Keratinocyte (primary cell): ENCODE data around the gene TTYH2. TPM values are rescaled to one million over a fixed set of nuclear protein-coding genes. Genes with fewer than 3 reads are reported as not detected.

Experiments
- DNase-seq: peaks from one replicate; pipeline ENCODE4 v3.0.0-alpha.2; 2011; ENCODE audit warnings: low read depth, missing footprints, low spot score
- FAIRE-seq: peaks from 2 replicates; lab custom pipeline; 2011; peaks lifted over from hg19 to GRCh38; lab: Jason Lieb, UNC
- H2AFZ ChIP-seq: 2 replicates; pipeline ENCODE4 v1.6.0; 2012; ENCODE audit warnings: low read length, control low read depth, inconsistent platforms; ENCODE audit not compliant: control insufficient read depth
- H3K27ac ChIP-seq: 2 replicates; pipeline ENCODE4 v1.5.1; 2011; ENCODE audit warnings: low read length; ENCODE audit not compliant: control insufficient read depth, insufficient read depth
- H3K27me3 ChIP-seq: 3 replicates; pipeline ENCODE4 v1.6.0; 2011; ENCODE audit warnings: low read length; ENCODE audit not compliant: control insufficient read depth, insufficient read depth; ENCODE audit errors: extremely low read depth
- H3K36me3 ChIP-seq, 2 experiments: 2 replicates in 1 of 2; 3 replicates in 1 of 2; pipeline ENCODE4 v1.5.1; 2011; ENCODE audit warnings: low read length in 2 of 2, mild to moderate bottlenecking in 1 of 2; ENCODE audit not compliant: control insufficient read depth in 2 of 2, insufficient read depth in 2 of 2; ENCODE audit errors: extremely low read depth in 1 of 2
- H3K4me1 ChIP-seq: 3 replicates; pipeline ENCODE4 v1.5.1; 2011; ENCODE audit warnings: low read length; ENCODE audit not compliant: control insufficient read depth, insufficient read depth; ENCODE audit errors: extremely low read depth
- H3K4me2 ChIP-seq: 3 replicates; pipeline ENCODE4 v1.6.0; 2011; ENCODE audit warnings: low read depth, low read length; ENCODE audit not compliant: control insufficient read depth, insufficient read depth; ENCODE audit errors: extremely low read depth
- H3K4me3 ChIP-seq, 3 experiments: fragments of 200-600 bp in 1 of 3; sonication (generic) in 1 of 3; 2 replicates in 2 of 3; 3 replicates in 1 of 3; pipeline ENCODE4 v1.5.1; 2011 to 2016; ENCODE audit warnings: low read length in 3 of 3, mild to moderate bottlenecking in 3 of 3, control low read depth in 2 of 3, inconsistent platforms in 1 of 3, low read depth in 1 of 3, mixed read lengths in 1 of 3, mixed run types in 1 of 3, moderate library complexity in 1 of 3; ENCODE audit not compliant: control insufficient read depth in 2 of 3, insufficient read depth in 2 of 3; ENCODE audit errors: extremely low read depth in 1 of 3
- H3K79me2 ChIP-seq: 2 replicates; pipeline ENCODE4 v1.6.0; 2012; ENCODE audit warnings: low read length; ENCODE audit not compliant: control insufficient read depth, insufficient read depth
- H3K9ac ChIP-seq: 3 replicates; pipeline ENCODE4 v1.6.0; 2011; ENCODE audit warnings: low read length; ENCODE audit not compliant: control insufficient read depth, insufficient read depth; ENCODE audit errors: extremely low read depth
- H3K9me1 ChIP-seq: 3 replicates; pipeline ENCODE4 v1.6.0; 2011; ENCODE audit warnings: low read length; ENCODE audit not compliant: control insufficient read depth, insufficient read depth; ENCODE audit errors: extremely low read depth
- H3K9me3 ChIP-seq: 2 replicates; pipeline ENCODE4 v1.5.1; 2012; ENCODE audit warnings: low read depth, low read length; ENCODE audit not compliant: control insufficient read depth
- H4K20me1 ChIP-seq: 3 replicates; pipeline ENCODE4 v1.6.0; 2011; ENCODE audit warnings: low read length; ENCODE audit not compliant: control insufficient read depth, insufficient read depth; ENCODE audit errors: extremely low read depth
- EZH2 ChIP-seq: IDR thresholded peaks from one replicate; pipeline ENCODE4 v1.6.1; 2012; ENCODE audit warnings: inconsistent platforms, mild to moderate bottlenecking, low read length, moderate library complexity
- dilution Hi-C: fragments of 300-500 bp; cut with MboI; formaldehyde crosslinking; loops from one replicate; pipeline ENCODE4 v1.7.0; 2020; ENCODE audit warnings: low sequenced_read_pairs; ENCODE audit not compliant: extremely low pct_ligation_motif_present
- polyA plus RNA-seq, 5 experiments: library from polyadenylated mRNA; depleted of rRNA in 3 of 5; stranded (reverse) in 3 of 5; stranded (forward) in 1 of 5; unstranded in 1 of 5; fragments of >200 nt; gene quantifications; 1 replicate in 1 of 5; 2 replicates in 3 of 5; 3 replicates in 1 of 5; pipeline versions ENCODE4 v1.2.1 to v1.2.3, GENCODE V29; 2011 to 2012; ENCODE audit warnings: missing spikeins in 2 of 5, low read depth in 1 of 5, low replicate concordance in 1 of 5
- TF ChIP-seq, protein P1 (sequence below), 3 experiments: IDR thresholded peaks in 1 of 3; conservative IDR thresholded peaks in 1 of 3; optimal IDR thresholded peaks in 1 of 3; 2 replicates in 2 of 3; 3 replicates in 1 of 3; pipeline versions ENCODE3 to v1.5.1; 2011; ENCODE audit warnings: low read length in 3 of 3, mild to moderate bottlenecking in 3 of 3, moderate library complexity in 2 of 3, control low read depth in 1 of 3, inconsistent platforms in 1 of 3; ENCODE audit not compliant: insufficient read depth in 2 of 3; ENCODE audit errors: extremely low read depth in 1 of 3

The TTYH2 gene
- polyA plus RNA-seq, 1 donor (not counting 4 experiments of a cell fraction or from before 2014, with no cell fraction given), result 3.7 TPM

DNA sequence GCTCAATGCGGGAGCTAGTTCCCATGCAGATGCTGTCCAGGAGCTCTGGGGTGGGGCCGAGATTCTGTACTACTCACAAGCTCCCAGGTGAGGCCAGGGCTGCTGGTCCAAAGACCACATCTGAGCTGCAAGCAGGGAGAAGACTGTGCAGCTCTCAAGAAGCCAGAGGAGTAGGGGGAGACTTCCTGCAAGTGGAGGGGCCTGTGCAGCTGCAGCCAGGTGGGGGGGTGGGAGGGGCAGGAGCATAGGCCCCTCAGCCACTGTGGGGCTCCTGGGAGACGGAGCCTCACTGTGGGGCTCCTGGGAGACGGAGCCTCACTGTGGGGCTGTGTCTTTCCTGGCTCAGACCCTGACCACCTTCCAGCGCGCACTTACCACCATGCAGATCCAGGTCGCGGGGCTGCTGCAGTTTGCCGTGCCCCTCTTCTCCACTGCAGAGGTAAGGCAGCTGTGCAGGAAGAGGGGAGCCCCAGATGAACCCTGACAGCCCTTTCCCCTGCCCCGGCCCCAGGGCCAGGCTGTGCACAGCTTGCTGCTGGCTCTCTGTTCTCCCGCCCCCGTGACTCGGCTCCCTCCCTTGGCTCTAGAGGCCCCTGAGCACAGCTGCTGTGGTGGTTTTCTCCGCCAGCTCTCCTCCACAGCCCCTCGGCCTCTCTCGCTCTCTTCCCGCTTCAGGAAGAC is 36.4 kb downstream of the TTYH2 start:
- TF ChIP-seq, protein P1, sequence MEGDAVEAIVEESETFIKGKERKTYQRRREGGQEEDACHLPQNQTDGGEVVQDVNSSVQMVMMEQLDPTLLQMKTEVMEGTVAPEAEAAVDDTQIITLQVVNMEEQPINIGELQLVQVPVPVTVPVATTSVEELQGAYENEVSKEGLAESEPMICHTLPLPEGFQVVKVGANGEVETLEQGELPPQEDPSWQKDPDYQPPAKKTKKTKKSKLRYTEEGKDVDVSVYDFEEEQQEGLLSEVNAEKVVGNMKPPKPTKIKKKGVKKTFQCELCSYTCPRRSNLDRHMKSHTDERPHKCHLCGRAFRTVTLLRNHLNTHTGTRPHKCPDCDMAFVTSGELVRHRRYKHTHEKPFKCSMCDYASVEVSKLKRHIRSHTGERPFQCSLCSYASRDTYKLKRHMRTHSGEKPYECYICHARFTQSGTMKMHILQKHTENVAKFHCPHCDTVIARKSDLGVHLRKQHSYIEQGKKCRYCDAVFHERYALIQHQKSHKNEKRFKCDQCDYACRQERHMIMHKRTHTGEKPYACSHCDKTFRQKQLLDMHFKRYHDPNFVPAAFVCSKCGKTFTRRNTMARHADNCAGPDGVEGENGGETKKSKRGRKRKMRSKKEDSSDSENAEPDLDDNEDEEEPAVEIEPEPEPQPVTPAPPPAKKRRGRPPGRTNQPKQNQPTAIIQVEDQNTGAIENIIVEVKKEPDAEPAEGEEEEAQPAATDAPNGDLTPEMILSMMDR (optimal IDR thresholded peaks at IDR 0.05 in 1 of 3, IDR thresholded peaks at IDR 0.05 in 1 of 3, conservative IDR thresholded peaks at IDR 0.05 in 1 of 3; ENCODE audit: extremely low read depth in 1 of 3, insufficient read depth in 2 of 3, low read length in 3 of 3), result no peak
- no peak for TF ChIP-seq EZH2
- no peak for FAIRE-seq
- no peaks in the 10 kb centered on the region for H3K4me1 ChIP-seq

DNA sequence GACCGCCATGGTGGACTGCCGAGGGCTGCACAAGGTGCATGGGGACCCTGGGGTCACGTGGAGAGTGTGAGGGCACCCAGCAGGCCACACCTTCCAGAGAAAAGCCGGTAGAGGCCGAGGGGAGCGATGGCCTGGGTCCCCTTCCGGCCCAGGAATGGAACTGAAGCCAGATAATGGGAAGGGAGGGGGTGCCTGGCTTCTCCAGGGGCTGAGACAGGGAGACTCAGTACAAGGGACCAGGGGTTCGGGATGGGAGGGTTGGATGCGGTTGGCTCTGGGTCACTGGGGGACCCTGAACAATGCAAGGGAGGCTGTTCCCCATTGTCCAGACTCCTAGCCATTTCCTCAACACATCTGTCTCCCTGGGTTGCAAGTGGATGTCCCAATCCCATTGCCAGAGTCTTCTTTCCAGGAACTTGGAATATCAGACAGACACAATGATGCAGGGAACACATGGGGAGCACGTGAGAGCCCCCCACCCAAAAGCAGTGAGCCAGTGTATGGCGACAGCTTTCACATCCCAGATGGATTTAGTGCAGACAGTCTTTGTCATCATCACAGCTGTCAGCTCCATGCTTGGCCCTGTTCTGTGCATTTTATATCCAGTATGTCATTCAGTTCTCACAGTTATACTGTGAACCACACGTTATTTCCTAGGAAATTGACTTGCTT is 37.1 kb downstream of the TTYH2 start:
- no peaks in the 10 kb centered on the region for H4K20me1 ChIP-seq
- H3K4me3 ChIP-seq, result no peak overlapping the region
- no peaks in the 10 kb centered on the region for H3K9me1 ChIP-seq
- no peak overlapping the region for H3K4me2 ChIP-seq
- no peak overlapping the region for H3K27ac ChIP-seq
- H2AFZ ChIP-seq, result no peak overlapping the region
- dilution Hi-C loops, result no loop called here
- FAIRE-seq (no peak), DNase-seq (no peak)
- TF ChIP-seq, protein P1 (optimal IDR thresholded peaks at IDR 0.05 in 1 of 3, IDR thresholded peaks at IDR 0.05 in 1 of 3, conservative IDR thresholded peaks at IDR 0.05 in 1 of 3; ENCODE audit: extremely low read depth in 1 of 3, insufficient read depth in 2 of 3, low read length in 3 of 3), result no peak
- TF ChIP-seq EZH2, result no peak
- H3K9ac ChIP-seq, result no peak overlapping the region
- H3K79me2 ChIP-seq, result no peaks in the 10 kb centered on the region
- no peaks in the 10 kb centered on the region for H3K36me3 ChIP-seq
- peaks cover 2% of the 10 kb centered on the region for H3K27me3 ChIP-seq
- H3K4me1 ChIP-seq, result no peaks in the 10 kb centered on the region
- H3K9me3 ChIP-seq, result no peaks in the 10 kb centered on the region

More for the DNA sequence above, 36.4 kb downstream of the TTYH2 start:
- no peaks in the 10 kb centered on the region for H3K36me3 ChIP-seq
- H4K20me1 ChIP-seq, result no peaks in the 10 kb centered on the region
- H3K4me3 ChIP-seq, result no peak overlapping the region
- no peak overlapping the region for H3K9ac ChIP-seq
- H3K9me3 ChIP-seq, result no peaks in the 10 kb centered on the region
- no peaks in the 10 kb centered on the region for H3K79me2 ChIP-seq
- no peak overlapping the region for H2AFZ ChIP-seq
- H3K9me1 ChIP-seq, result no peaks in the 10 kb centered on the region
- peaks cover 2% of the 10 kb centered on the region for H3K27me3 ChIP-seq
- no peak overlapping the region for H3K4me2 ChIP-seq
- H3K27ac ChIP-seq, result no peak overlapping the region
- dilution Hi-C loops, result no loop called here
- DNase-seq, result no peak
